MM.1S (cell line): ENCODE measurements around the gene AP2A1.

ENCODE experiments used
- CTCF ChIP-seq: fragments of 300-600 bp; sonication (generic); IDR thresholded peaks from 2 replicates; pipeline ENCODE4 v1.5.1; 2016; ENCODE audit warnings: antibody characterized with exemption, low read length, mixed read lengths
- EZH2 ChIP-seq: fragments of 300-600 bp; sonication (generic); optimal IDR thresholded peaks from 2 replicates; pipeline ENCODE3; 2017; ENCODE audit warnings: low read depth, mild to moderate bottlenecking, antibody characterized with exemption, low read length, mixed read lengths

DNA sequence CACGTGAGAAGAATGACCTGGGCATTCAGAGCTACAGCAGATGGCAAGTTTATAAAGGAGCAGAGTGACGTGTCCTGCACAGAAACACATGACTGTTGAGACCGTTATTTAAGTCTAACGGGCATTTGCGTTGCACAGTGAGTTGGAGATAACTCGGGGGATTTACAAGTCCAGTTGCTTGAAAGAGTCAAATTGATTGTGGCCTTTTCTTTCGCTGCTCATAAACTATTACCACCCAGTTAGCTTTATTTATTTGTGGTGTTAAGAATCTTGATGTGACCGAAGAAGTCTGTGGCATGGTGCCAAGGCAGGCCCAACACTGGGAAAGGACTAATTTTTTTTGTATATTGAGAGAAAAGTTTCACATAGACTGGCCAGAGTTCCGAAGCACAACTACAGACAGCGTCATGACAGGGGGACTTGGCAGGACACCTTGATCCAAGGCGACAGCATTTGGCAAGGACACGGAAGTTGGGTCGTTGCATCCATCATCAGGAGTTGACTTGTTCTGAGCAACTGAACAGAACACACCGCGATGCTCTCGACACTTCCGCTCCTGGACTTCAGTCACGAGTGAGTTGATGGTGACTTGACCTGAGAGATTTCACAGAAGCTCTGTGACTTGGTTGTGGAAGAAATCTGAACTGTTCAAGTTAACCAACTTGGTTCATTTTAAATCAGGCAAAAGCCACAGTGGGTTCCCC, 72.2 kb downstream of the AP2A1 start:
- TF ChIP-seq EZH2 (no peak), CTCF (no peak)
